DND-41 (cell line): ENCODE results near the gene SPEM2.

Source experiments
- CTCF ChIP-seq: IDR thresholded peaks from 2 replicates; pipeline ENCODE4 v1.5.1; 2012; ENCODE audit warnings: borderline replicate concordance, low read length, moderate library complexity, mild to moderate bottlenecking; ENCODE audit not compliant: poor library complexity, severe bottlenecking; ENCODE audit errors: extremely low read depth
- EZH2 ChIP-seq: IDR thresholded peaks from 3 replicates; pipeline ENCODE4 v1.6.1; 2012; ENCODE audit warnings: borderline replicate concordance, low read depth, mild to moderate bottlenecking, moderate library complexity, low read length, inconsistent platforms; ENCODE audit not compliant: severe bottlenecking

GRCh38 chr17:7445619-7445968 is 20.2 kb downstream of the SPEM2 start:
- no peak for TF ChIP-seq EZH2
- TF ChIP-seq CTCF, result no peak
